ENCODE results near the gene LPGAT1.

The LPGAT1 gene

GRCh38 chr1:211783266-211783665 is 47.3 kb downstream of the LPGAT1 start:
- Histone ChIP-seq H4K20me1 (no peaks in the 10 kb centered on the region), H3K9ac (no peak overlapping the region), H3K9me3 (no peaks in the 10 kb centered on the region), H3K4me3 (no peak overlapping the region), H3K36me3 (peaks cover 56% of the 10 kb centered on the region), H3K27ac (no peak overlapping the region), H3K4me1 (no peaks in the 10 kb centered on the region), H3K4me2 (no peak overlapping the region), H3K27me3 (no peaks in the 10 kb centered on the region)
- TF ChIP-seq Cebpa-rat (IDR thresholded peaks at IDR 0.05): no peak

- H3K36me3 ChIP-seq: peaks cover 64% of the 10 kb centered on the region
- H4K20me1 ChIP-seq: no peaks in the 10 kb centered on the region
- TF ChIP-seq Cebpa-rat (IDR thresholded peaks at IDR 0.05): no peak
- no peaks in the 10 kb centered on the region for H3K4me1 ChIP-seq
- no peak overlapping the region for H3K4me3 ChIP-seq
- no peak overlapping the region for H3K9ac ChIP-seq
- H3K27ac ChIP-seq: no peak overlapping the region
- no peak overlapping the region for H3K4me2 ChIP-seq
- no peaks in the 10 kb centered on the region for H3K9me3 ChIP-seq
- H3K27me3 ChIP-seq: no peaks in the 10 kb centered on the region
Observed at GRCh38 chr1:211781260-211781659, 49.3 kb downstream of the LPGAT1 start.

DNA sequence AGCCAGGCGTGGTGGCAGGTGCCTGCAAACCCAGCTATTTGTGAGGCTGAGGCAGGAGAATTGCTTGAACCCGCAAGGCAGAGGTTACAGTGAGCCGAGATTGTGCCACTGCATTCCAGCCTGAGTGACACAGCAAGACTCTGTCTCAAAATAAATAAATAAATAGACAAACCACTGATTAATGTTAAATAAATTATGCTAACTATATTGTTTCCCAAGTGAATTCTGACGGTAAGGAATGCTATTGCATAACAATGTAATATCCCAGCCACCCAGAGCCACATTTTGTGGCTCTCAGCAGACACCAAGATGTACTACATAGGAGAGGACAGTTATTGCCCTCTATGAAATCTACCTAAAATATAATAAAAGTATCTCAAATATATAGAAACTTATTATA is 55.4 kb downstream of the LPGAT1 start:
- Histone ChIP-seq H3K27ac (no peak overlapping the region), H3K9ac (no peak overlapping the region), H3K36me3 (peaks cover 70% of the 10 kb centered on the region), H3K27me3 (no peaks in the 10 kb centered on the region), H3K4me3 (no peak overlapping the region), H3K9me3 (no peaks in the 10 kb centered on the region), H4K20me1 (no peaks in the 10 kb centered on the region), H3K4me2 (no peak overlapping the region), H3K4me1 (no peaks in the 10 kb centered on the region)
- no peak for TF ChIP-seq Cebpa-rat (IDR thresholded peaks at IDR 0.05)

DNA sequence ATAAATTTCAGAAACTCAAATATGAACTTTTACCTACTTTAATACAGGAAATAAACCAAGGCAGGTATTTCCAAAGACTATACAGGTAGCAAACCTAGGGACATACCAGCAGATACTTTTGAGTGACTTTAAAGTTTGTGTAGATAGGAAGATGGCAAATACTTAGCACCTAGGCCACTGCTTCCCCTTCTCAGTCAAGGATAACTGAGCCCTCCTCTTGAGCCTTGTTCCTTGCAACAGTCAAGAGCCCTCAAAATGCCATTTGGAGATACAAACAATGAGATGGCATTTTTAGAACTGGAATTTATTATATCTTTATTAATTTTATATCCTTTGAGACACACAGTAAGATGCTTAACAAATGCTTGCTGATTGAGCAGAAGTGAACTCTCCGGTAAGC is 65.9 kb downstream of the LPGAT1 start:
- TF ChIP-seq Cebpa-rat (IDR thresholded peaks at IDR 0.05): no peak
- H4K20me1 ChIP-seq: no peaks in the 10 kb centered on the region
- H3K4me2 ChIP-seq: no peak overlapping the region
- H3K9ac ChIP-seq: no peak overlapping the region
- peaks cover 24% of the 10 kb centered on the region; the same call in 1 of the 2 replicates for H3K36me3 ChIP-seq
- no peaks in the 10 kb centered on the region for H3K27me3 ChIP-seq
- no peaks in the 10 kb centered on the region for H3K4me1 ChIP-seq
- H3K4me3 ChIP-seq: no peak overlapping the region
- H3K27ac ChIP-seq: no peak overlapping the region
- no peaks in the 10 kb centered on the region for H3K9me3 ChIP-seq

DNA sequence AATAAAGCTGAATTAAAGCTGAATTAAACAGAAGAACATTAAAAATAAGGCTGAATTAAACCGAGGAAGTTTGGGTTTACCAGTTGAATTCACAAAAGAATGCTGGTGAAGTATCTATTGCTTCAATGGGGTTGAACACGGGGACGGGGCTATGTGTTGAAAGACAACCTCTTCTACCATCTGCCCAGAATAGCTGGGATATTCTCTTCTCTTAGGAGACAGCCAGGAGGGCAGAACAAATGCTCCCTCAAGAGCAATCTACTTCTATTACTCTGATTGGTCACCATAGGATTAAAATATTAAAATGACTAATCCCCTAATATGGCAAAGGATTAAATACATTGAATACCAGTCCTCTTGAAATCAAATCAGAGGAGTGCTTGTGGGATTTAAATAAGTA is 68.4 kb downstream of the LPGAT1 start:
- Histone ChIP-seq H3K4me1 (no peaks in the 10 kb centered on the region), H3K4me3 (no peak overlapping the region), H3K27me3 (no peaks in the 10 kb centered on the region), H3K4me2 (no peak overlapping the region), H3K36me3 (peaks cover 26% of the 10 kb centered on the region), H4K20me1 (no peaks in the 10 kb centered on the region), H3K9me3 (peaks cover 10% of the 10 kb centered on the region), H3K9ac (no peak overlapping the region), H3K27ac (no peak overlapping the region)
- no peak for TF ChIP-seq Cebpa-rat (IDR thresholded peaks at IDR 0.05)

- Histone ChIP-seq H3K27ac (no peak overlapping the region), H3K4me1 (no peaks in the 10 kb centered on the region), H3K4me2 (no peak overlapping the region), H3K27me3 (no peaks in the 10 kb centered on the region), H4K20me1 (no peaks in the 10 kb centered on the region), H3K36me3 (peaks cover 31% of the 10 kb centered on the region), H3K9me3 (peaks cover 10% of the 10 kb centered on the region), H3K9ac (no peak overlapping the region), H3K4me3 (no peak overlapping the region)
- no peak for TF ChIP-seq Cebpa-rat (IDR thresholded peaks at IDR 0.05)
Observed at GRCh38 chr1:211761400-211761799, 69.2 kb downstream of the LPGAT1 start.

DNA sequence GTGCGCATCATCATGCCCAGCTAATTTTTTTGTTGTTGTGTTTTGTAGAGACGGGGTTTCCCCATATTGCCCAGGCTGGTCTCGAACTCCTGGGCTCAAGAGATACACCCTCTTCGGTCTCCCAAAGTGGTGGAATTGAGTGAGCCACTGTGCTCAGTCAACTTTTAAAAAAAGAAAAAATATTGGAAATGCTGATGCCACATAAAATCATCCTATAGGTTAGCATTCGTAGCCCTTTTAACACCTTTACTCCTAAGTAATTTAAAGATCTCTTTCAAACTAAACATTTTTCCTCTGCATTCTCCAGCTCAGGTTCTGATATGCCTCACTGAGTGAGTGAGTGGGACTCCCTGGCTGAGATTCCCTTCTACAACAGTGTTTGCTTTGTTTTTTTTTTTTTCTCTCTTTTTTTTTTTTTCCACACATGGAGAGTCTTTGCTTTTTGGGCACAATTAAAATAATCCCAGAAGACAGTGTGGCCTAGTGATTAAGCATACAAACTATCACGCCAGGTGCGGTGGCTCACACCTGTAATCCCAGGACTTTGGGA is 74.0 kb downstream of the LPGAT1 start:
- Histone ChIP-seq H3K27ac (no peak overlapping the region), H3K27me3 (no peaks in the 10 kb centered on the region), H3K36me3 (peaks cover 39% of the 10 kb centered on the region), H3K4me3 (no peak overlapping the region), H3K4me2 (no peak overlapping the region), H4K20me1 (no peaks in the 10 kb centered on the region), H3K4me1 (no peaks in the 10 kb centered on the region), H3K9ac (no peak overlapping the region), H3K9me3 (peaks cover 10% of the 10 kb centered on the region)
- no peak for TF ChIP-seq Cebpa-rat (IDR thresholded peaks at IDR 0.05)

GRCh38 chr1:211753649-211754251 is 76.8 kb downstream of the LPGAT1 start:
- Histone ChIP-seq H3K4me3 (no peak overlapping the region), H4K20me1 (no peaks in the 10 kb centered on the region), H3K4me2 (no peak overlapping the region)

DNA sequence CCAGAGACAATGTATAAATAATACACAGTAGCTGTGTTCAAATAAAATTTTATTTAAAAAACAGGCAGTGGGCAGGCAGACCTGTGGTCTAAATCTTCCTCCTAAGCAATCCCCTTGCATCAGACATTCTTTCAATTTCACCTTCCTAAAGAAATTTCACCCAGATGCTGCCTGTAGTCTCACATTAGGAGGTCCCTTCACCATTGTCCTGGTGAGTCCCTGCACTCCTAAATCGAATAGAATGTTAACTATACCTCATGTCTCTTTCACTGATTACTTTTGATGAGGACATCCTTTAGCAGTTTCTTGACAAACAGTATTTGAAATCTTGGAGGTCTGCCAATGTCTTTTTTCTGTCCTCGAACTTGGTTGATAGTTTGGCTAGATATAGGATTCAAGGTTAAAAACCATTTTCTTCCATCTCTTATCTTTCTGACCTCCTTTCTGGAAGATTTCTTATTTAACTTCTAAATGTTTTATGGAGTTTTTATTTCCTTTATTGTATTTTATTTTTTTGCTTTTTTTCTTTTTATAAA is 77.5 kb downstream of the LPGAT1 start:
- Histone ChIP-seq H3K27me3 (no peaks in the 10 kb centered on the region), H3K4me1 (no peaks in the 10 kb centered on the region), H3K4me3 (no peak overlapping the region), H3K36me3 (peaks cover 58% of the 10 kb centered on the region), H3K9me3 (peaks cover 4% of the 10 kb centered on the region), H3K4me2 (no peak overlapping the region), H3K9ac (no peak overlapping the region), H4K20me1 (no peaks in the 10 kb centered on the region), H3K27ac (no peak overlapping the region)
- TF ChIP-seq Cebpa-rat (IDR thresholded peaks at IDR 0.05): no peak

More at GRCh38 chr1:211753649-211754251, 76.8 kb downstream of the LPGAT1 start:
- peaks cover 57% of the 10 kb centered on the region for H3K36me3 ChIP-seq
- peaks cover 10% of the 10 kb centered on the region for H3K9me3 ChIP-seq
- no peak for TF ChIP-seq Cebpa-rat (IDR thresholded peaks at IDR 0.05)
- no peaks in the 10 kb centered on the region for H3K27me3 ChIP-seq
- H3K27ac ChIP-seq: no peak overlapping the region
- no peaks in the 10 kb centered on the region for H3K4me1 ChIP-seq
- H3K9ac ChIP-seq: no peak overlapping the region

DNA sequence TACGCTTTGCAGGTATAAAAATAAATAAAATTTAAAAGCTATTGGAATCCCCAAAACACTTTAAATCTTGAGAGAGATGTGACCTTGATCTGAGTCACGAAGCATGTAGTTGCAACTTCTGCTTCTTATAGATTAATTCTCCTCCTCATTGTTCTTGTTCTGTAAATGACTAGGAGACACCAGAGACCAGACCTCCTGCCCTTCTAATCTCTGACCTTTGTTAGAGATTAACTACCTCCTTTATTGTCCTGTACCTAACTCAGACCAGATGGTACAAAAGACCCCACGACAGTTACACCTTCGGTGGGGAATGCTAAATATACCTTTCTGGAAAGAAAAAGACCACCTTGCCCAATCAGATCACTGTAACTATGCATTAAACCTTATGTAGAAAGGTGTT is 78.2 kb downstream of the LPGAT1 start:
- no peak overlapping the region for H3K4me2 ChIP-seq

More for the DNA sequence above, 78.2 kb downstream of the LPGAT1 start:
- Histone ChIP-seq H3K9ac (no peak overlapping the region), H3K27me3 (no peaks in the 10 kb centered on the region), H4K20me1 (no peaks in the 10 kb centered on the region), H3K4me3 (no peak overlapping the region), H3K36me3 (peaks cover 60% of the 10 kb centered on the region), H3K27ac (no peak overlapping the region), H3K9me3 (no peaks in the 10 kb centered on the region), H3K4me1 (no peaks in the 10 kb centered on the region)
- no peak for TF ChIP-seq Cebpa-rat (IDR thresholded peaks at IDR 0.05)
